ENCODE results near the gene CHST13.

Gene CHST13

DNA sequence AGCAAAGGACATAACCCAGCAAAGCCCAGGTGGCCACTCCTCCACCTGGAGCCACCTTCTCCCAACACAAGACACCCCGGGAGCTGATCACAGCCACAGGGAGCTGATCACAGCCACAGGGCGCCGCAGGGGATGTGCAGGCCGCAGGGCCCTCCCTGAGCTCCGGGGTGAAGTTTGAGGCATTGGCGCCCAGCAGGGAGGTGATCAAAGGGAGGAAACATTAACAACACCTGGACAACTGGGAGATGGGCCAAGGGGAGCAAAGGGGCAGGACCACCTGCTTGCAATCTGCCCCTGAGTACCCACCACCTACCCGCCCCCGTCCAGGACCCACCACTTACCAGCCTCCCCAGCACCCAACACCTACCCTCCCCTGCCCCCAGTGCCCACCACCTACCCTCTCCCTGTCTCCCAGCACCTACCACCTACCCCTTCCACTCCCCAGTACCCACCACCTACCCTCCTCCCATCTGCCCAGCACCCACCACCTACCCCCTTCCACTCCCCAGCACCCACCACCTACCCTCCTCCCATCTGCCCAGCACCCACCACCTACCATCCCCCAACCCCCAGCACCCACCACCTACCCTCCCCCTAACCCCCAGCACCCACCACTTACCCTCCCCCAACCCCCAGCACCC, 8.8 kb upstream of the CHST13 start:
- H3K27me3 ChIP-seq, result no peaks in the 10 kb centered on the region
- H3K9me3 ChIP-seq, result no peaks in the 10 kb centered on the region
- peak; percentile 5 for DNase-seq
- no peaks in the 10 kb centered on the region for H3K4me1 ChIP-seq
- TF ChIP-seq, protein P1, sequence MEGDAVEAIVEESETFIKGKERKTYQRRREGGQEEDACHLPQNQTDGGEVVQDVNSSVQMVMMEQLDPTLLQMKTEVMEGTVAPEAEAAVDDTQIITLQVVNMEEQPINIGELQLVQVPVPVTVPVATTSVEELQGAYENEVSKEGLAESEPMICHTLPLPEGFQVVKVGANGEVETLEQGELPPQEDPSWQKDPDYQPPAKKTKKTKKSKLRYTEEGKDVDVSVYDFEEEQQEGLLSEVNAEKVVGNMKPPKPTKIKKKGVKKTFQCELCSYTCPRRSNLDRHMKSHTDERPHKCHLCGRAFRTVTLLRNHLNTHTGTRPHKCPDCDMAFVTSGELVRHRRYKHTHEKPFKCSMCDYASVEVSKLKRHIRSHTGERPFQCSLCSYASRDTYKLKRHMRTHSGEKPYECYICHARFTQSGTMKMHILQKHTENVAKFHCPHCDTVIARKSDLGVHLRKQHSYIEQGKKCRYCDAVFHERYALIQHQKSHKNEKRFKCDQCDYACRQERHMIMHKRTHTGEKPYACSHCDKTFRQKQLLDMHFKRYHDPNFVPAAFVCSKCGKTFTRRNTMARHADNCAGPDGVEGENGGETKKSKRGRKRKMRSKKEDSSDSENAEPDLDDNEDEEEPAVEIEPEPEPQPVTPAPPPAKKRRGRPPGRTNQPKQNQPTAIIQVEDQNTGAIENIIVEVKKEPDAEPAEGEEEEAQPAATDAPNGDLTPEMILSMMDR (IDR thresholded peaks at IDR 0.05; ENCODE audit: low read depth, low read length), result no peak
- H3K4me3 ChIP-seq (ENCODE audit: low read depth, low read length), result no peak overlapping the region
- no peaks in the 10 kb centered on the region for H3K36me3 ChIP-seq

DNA sequence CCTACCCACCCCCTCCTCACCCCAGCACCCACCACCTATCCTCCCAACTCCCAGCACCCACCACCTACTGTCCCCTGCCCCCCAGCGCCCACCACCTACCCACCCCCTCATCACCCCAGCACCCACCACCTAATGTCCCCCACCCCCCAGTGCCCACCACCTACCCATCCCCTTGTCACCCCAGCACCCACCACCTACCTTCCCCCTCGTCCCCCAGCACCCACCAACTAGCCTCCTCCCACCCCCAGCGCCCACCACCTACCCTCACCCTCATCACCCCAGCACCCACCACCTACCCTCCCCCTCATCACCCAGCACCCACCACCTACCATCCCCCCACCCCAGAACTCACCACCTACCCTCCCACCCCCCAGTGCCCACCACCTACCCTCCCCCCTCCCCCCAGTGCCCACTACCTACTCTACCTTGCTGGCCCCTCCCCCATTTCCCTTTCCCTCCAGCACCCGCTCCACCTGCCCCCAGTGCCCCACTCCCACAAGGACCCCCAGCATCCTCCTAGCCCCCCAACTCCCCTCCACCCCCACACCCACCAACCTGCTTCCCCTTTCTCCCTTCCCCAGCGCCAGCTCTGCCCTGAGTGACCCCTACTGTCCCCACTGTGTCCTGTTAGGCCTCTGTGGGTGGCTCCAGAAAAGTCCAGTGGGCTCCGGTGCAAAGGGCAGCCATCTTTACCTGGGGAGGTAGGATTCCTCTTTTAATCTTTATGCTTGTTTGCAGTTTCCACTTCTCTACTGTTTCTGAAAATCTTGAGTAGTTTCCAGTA, 7.6 kb upstream of the CHST13 start:
- no peak overlapping the region for H3K4me3 ChIP-seq (ENCODE audit: low read depth, low read length)
- DNase-seq, result no peak
- no peaks in the 10 kb centered on the region for H3K4me1 ChIP-seq
- TF ChIP-seq, protein P1 (IDR thresholded peaks at IDR 0.05; ENCODE audit: low read depth, low read length), result no peak
- no peaks in the 10 kb centered on the region for H3K9me3 ChIP-seq
- no peaks in the 10 kb centered on the region for H3K36me3 ChIP-seq
- H3K27me3 ChIP-seq, result no peaks in the 10 kb centered on the region

DNA sequence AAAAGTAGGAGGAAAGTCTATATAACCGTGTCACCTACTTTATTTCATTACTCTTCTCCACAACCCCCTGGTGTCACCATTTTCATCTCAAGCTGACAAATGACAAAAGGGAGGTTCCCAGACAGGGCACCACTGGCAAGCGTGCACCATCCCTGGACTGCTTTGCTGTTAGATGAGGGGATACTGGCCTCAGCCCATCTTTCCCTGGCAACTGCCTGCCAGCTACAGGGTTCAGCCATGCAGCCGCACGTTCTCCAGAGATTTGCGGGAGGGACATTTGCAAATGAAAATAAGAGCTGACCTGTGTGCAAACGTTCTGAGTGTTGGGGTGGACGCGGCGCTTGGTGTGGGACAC, 7.0 kb upstream of the CHST13 start:
- no peaks in the 10 kb centered on the region for H3K27me3 ChIP-seq
- TF ChIP-seq, protein P1 (IDR thresholded peaks at IDR 0.05; ENCODE audit: low read depth, low read length), result no peak
- no peaks in the 10 kb centered on the region for H3K9me3 ChIP-seq
- H3K4me1 ChIP-seq, result no peaks in the 10 kb centered on the region
- H3K36me3 ChIP-seq, result no peaks in the 10 kb centered on the region
- DNase-seq, result no peak
- H3K4me3 ChIP-seq (ENCODE audit: low read depth, low read length), result no peak overlapping the region

DNA sequence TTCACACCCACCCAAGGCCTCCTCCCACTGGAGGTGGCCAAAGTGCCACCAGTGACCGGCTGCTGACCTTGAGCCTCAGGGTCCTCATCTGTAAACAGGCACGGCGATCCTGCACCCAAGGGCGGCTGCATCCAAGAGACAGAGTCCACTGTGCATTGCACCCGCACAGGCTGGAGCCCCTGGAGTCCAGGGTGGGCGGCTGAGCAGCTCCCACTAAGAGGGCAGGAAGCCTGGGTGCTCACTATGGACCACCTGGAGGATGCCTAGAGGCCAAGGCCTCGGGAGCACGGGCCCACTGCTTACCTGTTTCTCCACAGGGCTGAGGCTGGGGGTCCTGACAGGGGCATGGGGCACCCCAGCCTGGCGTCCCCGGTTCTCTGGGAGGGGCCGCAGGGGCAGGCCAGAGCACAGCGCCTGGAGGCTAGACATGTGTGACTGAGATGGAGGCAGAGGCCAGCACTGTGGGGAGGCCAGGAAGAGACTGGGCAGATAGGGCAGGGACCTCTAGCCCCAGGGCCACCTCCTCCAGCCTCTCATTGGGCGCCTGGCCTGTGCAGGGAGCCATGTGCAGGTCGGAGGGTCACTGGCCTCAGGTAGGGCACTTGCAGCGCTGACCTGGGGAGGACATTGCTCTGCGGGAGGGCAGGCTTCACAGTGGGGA, 6.5 kb upstream of the CHST13 start, which contains the start of gene UROC1:
Gene UROC1 (minus strand): TSS at position 483 of the 661 bp plus-strand sequence. CDS start 54 bp downstream, at position 429.
- Histone ChIP-seq H3K9me3 (no peaks in the 10 kb centered on the region), H3K4me1 (no peaks in the 10 kb centered on the region), H3K36me3 (no peaks in the 10 kb centered on the region), H3K4me3 (ENCODE audit: low read depth, low read length) (no peak within 1 kb of the TSS), H3K27me3 (peaks cover under 1% of the 10 kb centered on the region; the same call in 1 of the 2 replicates)
- TF ChIP-seq, protein P1 (IDR thresholded peaks at IDR 0.05; ENCODE audit: low read depth, low read length), result no peak
- DNase-seq, result no peak

DNA sequence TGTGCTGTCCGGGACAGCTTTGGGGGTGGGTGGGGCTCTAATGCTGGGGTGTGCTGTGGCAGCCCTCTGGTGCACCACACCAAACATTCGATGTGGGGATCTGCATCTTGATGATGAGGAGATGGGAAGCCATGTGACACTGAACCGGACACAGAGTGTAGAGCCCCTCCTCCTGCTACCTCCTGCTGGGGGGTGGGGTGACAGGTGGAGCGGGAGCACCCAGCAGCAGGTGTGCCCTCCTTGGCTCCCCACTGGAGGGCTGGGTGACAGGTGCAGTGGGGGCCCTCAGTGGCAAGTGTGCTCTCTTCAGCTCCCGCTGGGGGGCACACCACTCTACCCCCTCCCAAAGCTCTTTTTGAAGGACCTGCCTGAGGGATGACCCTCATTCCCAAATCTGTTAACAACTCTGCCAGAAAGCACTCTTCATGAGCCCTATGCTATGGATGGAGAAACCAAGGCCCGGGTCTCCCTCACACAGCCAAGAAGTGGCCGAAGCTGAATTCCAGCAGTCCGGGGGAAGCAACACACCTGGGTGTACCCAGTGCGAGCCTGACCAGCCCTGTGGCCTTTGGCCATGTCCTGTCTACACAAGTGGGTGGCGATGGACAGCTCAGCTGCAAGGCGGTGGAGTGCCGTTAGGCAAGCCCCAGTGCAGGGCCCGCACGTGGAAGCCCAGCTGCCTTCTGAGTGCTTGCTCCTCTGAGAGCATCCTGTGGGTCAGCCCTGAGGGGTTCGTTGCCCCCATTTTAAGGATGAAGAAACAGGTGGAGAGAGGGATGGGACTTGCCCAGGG, 5.8 kb upstream of the CHST13 start:
- Histone ChIP-seq H3K9me3 (no peaks in the 10 kb centered on the region), H3K27me3 (peaks cover 9% of the 10 kb centered on the region), H3K4me3 (ENCODE audit: low read depth, low read length) (no peak overlapping the region), H3K36me3 (no peaks in the 10 kb centered on the region), H3K4me1 (no peaks in the 10 kb centered on the region)
- no peak for DNase-seq
- TF ChIP-seq, protein P1 (IDR thresholded peaks at IDR 0.05; ENCODE audit: low read depth, low read length), result no peak

All from BE2C (cell line).